ENCODE results near the gene DPH3. TPM values are rescaled to one million over a fixed set of nuclear protein-coding genes. Genes with fewer than 3 reads are reported as not detected.

DPH3 gene
- total and polyA plus RNA-seq, 2 donors (not counting 3 experiments of a cell fraction or from before 2014, with no cell fraction given) = 7.7 to 28.7 TPM

GRCh38 chr3:16236856-16237393 lies 27.8 kb downstream of the DPH3 start:
- ChIA-PET POLR2A (interaction anchor here (0.5 kb wide), 1 partner anchor 271 kb away, joined by 3 read pairs; no protein-coding TSS in a partner anchor), CTCF (no interaction called here)
- Histone ChIP-seq H3K4me3 (replicated peaks in 1 of 3; ENCODE audit: insufficient read depth in 1 of 3, low read depth in 1 of 3, low read length in 3 of 3) (no peak overlapping the region), H3K9me3 (replicated peaks; ENCODE audit: control insufficient read depth, insufficient read depth, low read length) (no peaks in the 10 kb centered on the region), H3K4me2 (ENCODE audit: insufficient read depth, low read length) (no peak overlapping the region), H3K4me1 (ENCODE audit: control insufficient read depth, extremely low read depth, insufficient read depth, low read length) (no peaks in the 10 kb centered on the region), H3K9ac (replicated peaks; ENCODE audit: extremely low read depth, insufficient read depth, low read length) (no peak overlapping the region), H3K9me1 (replicated peaks; ENCODE audit: control insufficient read depth, extremely low read depth, insufficient read depth, low read length) (no peaks in the 10 kb centered on the region), H4K20me1 (replicated peaks; ENCODE audit: control insufficient read depth, extremely low read depth, insufficient read depth, low read length) (no peaks in the 10 kb centered on the region), H3K79me2 (ENCODE audit: control insufficient read depth, insufficient read depth, low read length) (no peaks in the 10 kb centered on the region), H2AFZ (ENCODE audit: low read depth, low read length) (no peak overlapping the region), H3K27me3 (ENCODE audit: control insufficient read depth in 2 of 2, insufficient read depth in 2 of 2, low read length in 2 of 2) (no peaks in the 10 kb centered on the region), H3K27ac (ENCODE audit: insufficient read depth, low read depth, low read length) (no peak overlapping the region), H3K36me3 (ENCODE audit: control insufficient read depth in 2 of 2, extremely low read depth in 1 of 2, insufficient read depth in 2 of 2, low read length in 2 of 2) (no peaks in the 10 kb centered on the region)
- DNase-seq (ENCODE audit: low read depth, low spot score) = no peak
- no peak for TF ChIP-seq FOS (IDR thresholded peaks at IDR 0.05; ENCODE audit: borderline replicate concordance, insufficient read depth, low read length)
- TF ChIP-seq MAX (IDR thresholded peaks at IDR 0.05; ENCODE audit: insufficient read depth, insufficient read length) = no peak
- TF ChIP-seq JUN (IDR thresholded peaks at IDR 0.05; ENCODE audit: borderline replicate concordance, insufficient read depth, insufficient read length, low read depth) = no peak
- no peak for TF ChIP-seq CTCF (IDR thresholded peaks at IDR 0.05; ENCODE audit: extremely low read depth in 1 of 2, insufficient read depth in 1 of 2, low read depth in 1 of 2, low read length in 2 of 2)
- no peak for TF ChIP-seq MYC (IDR thresholded peaks at IDR 0.05; ENCODE audit: low read depth, low read length)
- no peak for TF ChIP-seq POLR2A (IDR thresholded peaks at IDR 0.05; ENCODE audit: low read depth, low read length)
- no peak for TF ChIP-seq EZH2 (IDR thresholded peaks at IDR 0.05; ENCODE audit: borderline replicate concordance, low read depth, low read length, severe bottlenecking)
- no peak for TF ChIP-seq POLR2AphosphoS5 (IDR thresholded peaks at IDR 0.05; ENCODE audit: insufficient read depth, low read depth, low read length)
- no peak for TF ChIP-seq GATA2 (IDR thresholded peaks at IDR 0.05; ENCODE audit: insufficient read depth, insufficient read length, low read depth, low read length)
- BruUV-seq (replicated peaks) = no TSS peak
- FAIRE-seq = no peak
- intact Hi-C loops (cut with micrococcal nuclease) = no loop called here
- dilution Hi-C loops (cut with MboI; ENCODE audit: extremely low pct_ligation_motif_present, low sequenced_read_pairs) = no loop called here
